Endothelial cell of umbilical vein (primary cell): Measurements from ENCODE around the gene FARP1. TPM values are rescaled to one million over a fixed set of nuclear protein-coding genes. Genes with fewer than 3 reads are reported as not detected.

Experiments
- BruUV-seq: library from RNA; stranded (reverse); fragments of 400-500 nt; replicated peaks from 2 replicates; lab custom pipeline; 2021; lab: Mats Ljungman, UMichigan
- CTCF ChIA-PET: fragments of 300-600, 350-600 bp; sonication (Branson Sonifier 250); formaldehyde crosslinking; loops from one replicate; lab custom pipeline; 2021; ENCODE audit warnings: antibody characterized with exemption, inconsistent platforms; lab: Charles Lee
- POLR2A ChIA-PET: fragments of 300-600, 350-600 bp; sonication (Branson Sonifier 250); formaldehyde crosslinking; loops from one replicate; lab custom pipeline; 2021; ENCODE audit warnings: antibody characterized with exemption, inconsistent platforms; lab: Charles Lee
- DNase-seq: peaks from one replicate; pipeline ENCODE4 v3.0.0-alpha.2; 2011; ENCODE audit warnings: low read depth, low spot score
- FAIRE-seq: peaks from 2 replicates; lab custom pipeline; 2011; peaks lifted over from hg19 to GRCh38; lab: Jason Lieb, UNC
- H2AFZ ChIP-seq: 2 replicates; pipeline ENCODE4 v1.6.0; 2012; ENCODE audit warnings: low read depth, low read length, control low read depth, inconsistent platforms
- H3K27ac ChIP-seq: 2 replicates; pipeline ENCODE4 v1.5.1; 2011; ENCODE audit warnings: low read depth, mild to moderate bottlenecking, control low read depth, low read length, moderate library complexity; ENCODE audit not compliant: insufficient read depth
- H3K27me3 ChIP-seq, 2 experiments: 2 replicates each; pipeline versions ENCODE4 v1.6.0 to v1.6.1; 2011; ENCODE audit warnings: low read length in 2 of 2, mixed read lengths in 1 of 2; ENCODE audit not compliant: control insufficient read depth in 2 of 2, insufficient read depth in 2 of 2
- H3K36me3 ChIP-seq, 2 experiments: 2 replicates in 1 of 2; 3 replicates in 1 of 2; pipeline ENCODE4 v1.5.1; 2011; ENCODE audit warnings: low read length in 2 of 2, mild to moderate bottlenecking in 1 of 2, moderate library complexity in 1 of 2; ENCODE audit not compliant: control insufficient read depth in 2 of 2, insufficient read depth in 2 of 2; ENCODE audit errors: extremely low read depth in 1 of 2
- H3K4me1 ChIP-seq: 3 replicates; pipeline ENCODE4 v1.5.1; 2011; ENCODE audit warnings: mild to moderate bottlenecking, low read length; ENCODE audit not compliant: control insufficient read depth, insufficient read depth; ENCODE audit errors: extremely low read depth
- H3K4me2 ChIP-seq: 2 replicates; pipeline ENCODE4 v1.6.1; 2011; ENCODE audit warnings: low read length, control low read depth, mixed read lengths; ENCODE audit not compliant: insufficient read depth
- H3K4me3 ChIP-seq, 3 experiments: fragments of 200-600 bp in 1 of 3; sonication (generic), shearing (Covaris generic) in 1 of 3; replicated peaks in 1 of 3; 2 replicates each; pipeline ENCODE4 v1.5.1; 2011 to 2016; ENCODE audit warnings: control low read depth in 3 of 3, low read length in 3 of 3, mild to moderate bottlenecking in 2 of 3, inconsistent platforms in 1 of 3, low read depth in 1 of 3, moderate library complexity in 1 of 3; ENCODE audit not compliant: insufficient read depth in 1 of 3
- H3K79me2 ChIP-seq: 2 replicates; pipeline ENCODE4 v1.6.0; 2012; ENCODE audit warnings: low read length, inconsistent platforms; ENCODE audit not compliant: control insufficient read depth, insufficient read depth
- H3K9ac ChIP-seq: replicated peaks from 2 replicates; pipeline ENCODE3; 2011; ENCODE audit warnings: low read length, control low read depth; ENCODE audit not compliant: insufficient read depth; ENCODE audit errors: extremely low read depth
- H3K9me1 ChIP-seq: replicated peaks from 3 replicates; pipeline ENCODE4 v1.6.0; 2011; ENCODE audit warnings: mild to moderate bottlenecking, low read length; ENCODE audit not compliant: control insufficient read depth, insufficient read depth; ENCODE audit errors: extremely low read depth
- H3K9me3 ChIP-seq: replicated peaks from 2 replicates; pipeline ENCODE4 v1.5.1; 2012; ENCODE audit warnings: low read length, inconsistent platforms; ENCODE audit not compliant: control insufficient read depth, insufficient read depth
- H4K20me1 ChIP-seq: replicated peaks from 2 replicates; pipeline ENCODE3; 2011; ENCODE audit warnings: mild to moderate bottlenecking, low read length; ENCODE audit not compliant: control insufficient read depth, insufficient read depth; ENCODE audit errors: extremely low read depth
- EZH2 ChIP-seq: IDR thresholded peaks from 2 replicates; pipeline ENCODE4 v1.6.1; 2012; ENCODE audit warnings: borderline replicate concordance, low read depth, mild to moderate bottlenecking, moderate library complexity, low read length, inconsistent platforms; ENCODE audit not compliant: severe bottlenecking
- FOS ChIP-seq: IDR thresholded peaks from 2 replicates; pipeline ENCODE4 v1.6.1; 2011; ENCODE audit warnings: mild to moderate bottlenecking, low read length, moderate library complexity, borderline replicate concordance; ENCODE audit not compliant: insufficient read depth
- GATA2 ChIP-seq: IDR thresholded peaks from 2 replicates; pipeline ENCODE4 v1.7.0; 2011; ENCODE audit warnings: low read depth, mild to moderate bottlenecking, moderate library complexity, mixed read lengths, low read length; ENCODE audit not compliant: insufficient read length, insufficient read depth
- JUN ChIP-seq: IDR thresholded peaks from 2 replicates; pipeline ENCODE4 v1.6.1; 2011; ENCODE audit warnings: borderline replicate concordance, low read depth; ENCODE audit not compliant: insufficient read length, insufficient read depth
- MYC ChIP-seq: IDR thresholded peaks from one replicate; pipeline ENCODE4 v1.6.1; 2011; ENCODE audit warnings: mild to moderate bottlenecking, low read depth, low read length
- POLR2A ChIP-seq: IDR thresholded peaks from 2 replicates; pipeline ENCODE4 v1.6.1; 2012; ENCODE audit warnings: low read depth, mild to moderate bottlenecking, control low read depth, low read length
- POLR2AphosphoS5 ChIP-seq: IDR thresholded peaks from 2 replicates; pipeline ENCODE4 v1.6.1; 2012; ENCODE audit warnings: low read depth, mild to moderate bottlenecking, control low read depth, low read length, moderate library complexity; ENCODE audit not compliant: insufficient read depth
- dilution Hi-C: fragments of 300-500 bp; cut with MboI; formaldehyde crosslinking; loops from one replicate; pipeline ENCODE4 v1.15.0; 2019; ENCODE audit warnings: low sequenced_read_pairs; ENCODE audit not compliant: extremely low pct_ligation_motif_present
- intact Hi-C: fragments of 100-400 bp; cut with micrococcal nuclease; formaldehyde crosslinking; loops from one replicate; pipeline ENCODE4 v1.10.0; 2022
- polyA plus RNA-seq, 4 experiments: library from polyadenylated mRNA; depleted of rRNA in 3 of 4; stranded (reverse) in 3 of 4; unstranded in 1 of 4; fragments of >200 nt; gene quantifications; 2 replicates each; pipeline versions ENCODE4 v1.2.1 to v1.2.3, GENCODE V29; 2011 to 2012; ENCODE audit warnings: missing spikeins in 1 of 4
- total RNA-seq: library from RNA; stranded (reverse); gene quantifications from 2 replicates; pipeline ENCODE4 v1.2.3, GENCODE V29; 2021
- TF ChIP-seq, protein P1 (sequence below): IDR thresholded peaks from 2 replicates; pipeline ENCODE4 v1.6.1; 2011; ENCODE audit not compliant: insufficient read depth, insufficient read length
- TF ChIP-seq, protein P2 (sequence below), 2 donors: IDR thresholded peaks; 1 replicate in 1 of 2; 2 replicates in 1 of 2; pipeline ENCODE4 v1.5.1; 2011; ENCODE audit warnings: low read length in 2 of 2, mild to moderate bottlenecking in 2 of 2, moderate library complexity in 2 of 2, control low read depth in 1 of 2, inconsistent platforms in 1 of 2, low read depth in 1 of 2; ENCODE audit not compliant: insufficient read depth in 1 of 2; ENCODE audit errors: extremely low read depth in 1 of 2

The FARP1 gene
- total and polyA plus RNA-seq, 2 donors (not counting 3 experiments of a cell fraction or from before 2014, with no cell fraction given), result 19.0 to 77.7 TPM

GRCh38 chr13:98301721-98302120 is 158.8 kb downstream of the FARP1 start:
- H3K27ac ChIP-seq, result no peak overlapping the region
- DNase-seq, result no peak
- no peaks in the 10 kb centered on the region for H3K36me3 ChIP-seq
- H3K27me3 ChIP-seq, result no peaks in the 10 kb centered on the region
- TF ChIP-seq POLR2AphosphoS5 (no peak), GATA2 (no peak), JUN (no peak), POLR2A (no peak)
- TF ChIP-seq, protein P1, sequence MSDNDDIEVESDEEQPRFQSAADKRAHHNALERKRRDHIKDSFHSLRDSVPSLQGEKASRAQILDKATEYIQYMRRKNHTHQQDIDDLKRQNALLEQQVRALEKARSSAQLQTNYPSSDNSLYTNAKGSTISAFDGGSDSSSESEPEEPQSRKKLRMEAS, result no peak
- ChIA-PET CTCF (interaction anchor here (0.7 to 2.1 kb wide), 7 partner anchors 9 to 371 kb away, joined by 3 to 6 read pairs (median 3); no protein-coding TSS in a partner anchor), POLR2A (no interaction called here)
- H3K9me1 ChIP-seq, result no peaks in the 10 kb centered on the region
- peaks cover 1% of the 10 kb centered on the region for H3K79me2 ChIP-seq
- peak; percentile 33 for FAIRE-seq
- intact Hi-C loops (no loop called here), dilution Hi-C loops (no loop called here)
- no peaks in the 10 kb centered on the region for H3K9me3 ChIP-seq
- no TSS peak for BruUV-seq
- no peak overlapping the region for H3K4me3 ChIP-seq
- H3K9ac ChIP-seq, result no peak overlapping the region
- H4K20me1 ChIP-seq, result no peaks in the 10 kb centered on the region
- no peak overlapping the region for H3K4me2 ChIP-seq
- no peaks in the 10 kb centered on the region for H3K4me1 ChIP-seq
- H2AFZ ChIP-seq, result no peak overlapping the region

DNA sequence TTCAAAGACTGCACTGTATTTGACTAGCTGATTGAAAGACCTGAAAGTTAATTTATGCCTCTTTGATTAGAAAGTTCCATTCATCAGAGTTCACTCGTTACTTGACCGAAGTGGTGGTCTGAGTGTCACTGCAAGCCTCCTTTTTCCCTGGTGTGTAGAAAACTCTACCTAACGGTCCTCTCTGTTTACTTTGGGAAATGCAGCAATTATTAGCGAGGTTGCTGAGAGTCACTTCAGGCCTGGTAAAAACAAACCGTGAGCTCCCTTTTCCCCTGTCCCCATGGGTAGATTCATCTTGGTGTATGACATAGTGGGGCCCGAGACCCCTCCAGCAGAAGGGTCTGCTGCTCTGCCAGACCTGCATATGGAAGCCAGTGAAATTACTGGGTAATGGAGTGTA is 161.0 kb downstream of the FARP1 start:
- H4K20me1 ChIP-seq, result no peaks in the 10 kb centered on the region
- FAIRE-seq (no peak), DNase-seq (no peak)
- intact Hi-C loops (no loop called here), dilution Hi-C loops (no loop called here)
- peaks cover 8% of the 10 kb centered on the region for H3K4me1 ChIP-seq
- H3K9ac ChIP-seq, result no peak overlapping the region
- no peaks in the 10 kb centered on the region for H3K36me3 ChIP-seq
- H3K27ac ChIP-seq, result no peak overlapping the region
- TF ChIP-seq FOS, result no peak
- TF ChIP-seq GATA2, result no peak
- no peak for TF ChIP-seq EZH2
- TF ChIP-seq, protein P2, sequence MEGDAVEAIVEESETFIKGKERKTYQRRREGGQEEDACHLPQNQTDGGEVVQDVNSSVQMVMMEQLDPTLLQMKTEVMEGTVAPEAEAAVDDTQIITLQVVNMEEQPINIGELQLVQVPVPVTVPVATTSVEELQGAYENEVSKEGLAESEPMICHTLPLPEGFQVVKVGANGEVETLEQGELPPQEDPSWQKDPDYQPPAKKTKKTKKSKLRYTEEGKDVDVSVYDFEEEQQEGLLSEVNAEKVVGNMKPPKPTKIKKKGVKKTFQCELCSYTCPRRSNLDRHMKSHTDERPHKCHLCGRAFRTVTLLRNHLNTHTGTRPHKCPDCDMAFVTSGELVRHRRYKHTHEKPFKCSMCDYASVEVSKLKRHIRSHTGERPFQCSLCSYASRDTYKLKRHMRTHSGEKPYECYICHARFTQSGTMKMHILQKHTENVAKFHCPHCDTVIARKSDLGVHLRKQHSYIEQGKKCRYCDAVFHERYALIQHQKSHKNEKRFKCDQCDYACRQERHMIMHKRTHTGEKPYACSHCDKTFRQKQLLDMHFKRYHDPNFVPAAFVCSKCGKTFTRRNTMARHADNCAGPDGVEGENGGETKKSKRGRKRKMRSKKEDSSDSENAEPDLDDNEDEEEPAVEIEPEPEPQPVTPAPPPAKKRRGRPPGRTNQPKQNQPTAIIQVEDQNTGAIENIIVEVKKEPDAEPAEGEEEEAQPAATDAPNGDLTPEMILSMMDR (IDR thresholded peaks at IDR 0.05; ENCODE audit: extremely low read depth in 1 of 2, insufficient read depth in 1 of 2, low read depth in 1 of 2, low read length in 2 of 2), result no peak
- TF ChIP-seq MYC, result no peak
- TF ChIP-seq, protein P1, result no peak
- no peak for TF ChIP-seq POLR2AphosphoS5
- no peak for TF ChIP-seq POLR2A
- no peak for TF ChIP-seq JUN
- H3K4me2 ChIP-seq, result no peak overlapping the region
- no peaks in the 10 kb centered on the region for H3K9me1 ChIP-seq
- H2AFZ ChIP-seq, result no peak overlapping the region
- H3K4me3 ChIP-seq, result no peak overlapping the region
- BruUV-seq, result no TSS peak
- no peaks in the 10 kb centered on the region for H3K27me3 ChIP-seq
- peaks cover 1% of the 10 kb centered on the region for H3K79me2 ChIP-seq
- ChIA-PET CTCF (interaction anchor here (0.9 to 1.1 kb wide), 2 partner anchors 12 kb away, joined by 3 read pairs; no protein-coding TSS in a partner anchor), POLR2A (no interaction called here)
- no peaks in the 10 kb centered on the region for H3K9me3 ChIP-seq
